A549 treated with dexamethasone at 1 μM for 4 hours (cell line): Measurements from ENCODE around the gene LAMC2. TPM values are rescaled to one million over a fixed set of nuclear protein-coding genes. Genes with fewer than 3 reads are reported as not detected.

ENCODE experiments used
- total RNA-seq: library from RNA; stranded (reverse); fragments of 200-300 nt; extraction: Qiagen RNA extraction; gene quantifications from 5 replicates; pipeline ENCODE4 v1.2.3, GENCODE V29; 2022

LAMC2 gene
- 16.0 to 21.3 TPM (median 17.9 TPM) in 5 replicates for total RNA-seq

DNA sequence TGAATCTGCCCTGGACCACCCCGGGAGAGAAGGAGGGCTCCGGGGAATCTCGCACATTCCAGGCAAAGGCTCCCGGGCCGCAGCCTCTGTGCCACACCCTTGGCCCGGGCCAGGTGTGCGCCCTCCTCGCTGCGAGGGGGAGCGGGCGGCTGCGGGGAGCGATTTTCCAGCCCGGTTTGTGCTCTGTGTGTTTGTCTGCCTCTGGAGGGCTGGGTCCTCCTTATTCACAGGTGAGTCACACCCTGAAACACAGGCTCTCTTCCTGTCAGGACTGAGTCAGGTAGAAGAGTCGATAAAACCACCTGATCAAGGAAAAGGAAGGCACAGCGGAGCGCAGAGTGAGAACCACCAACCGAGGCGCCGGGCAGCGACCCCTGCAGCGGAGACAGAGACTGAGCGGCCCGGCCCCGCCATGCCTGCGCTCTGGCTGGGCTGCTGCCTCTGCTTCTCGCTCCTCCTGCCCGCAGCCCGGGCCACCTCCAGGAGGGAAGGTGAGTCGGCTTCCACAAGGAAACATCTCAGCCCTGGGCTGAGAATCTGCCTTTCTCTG lies at the start of gene LAMC2:
TSS of gene LAMC2 (plus strand) at position 324 of the 550 bp plus-strand sequence. CDS start at position 413, 89 bp downstream.

Other genes with a start within 250 kb of the LAMC2 start
- not detected in 5 replicates for gene SHCBP1L, start 233.1 kb upstream of the LAMC2 start, total RNA-seq
- gene LAMC1, start 162.8 kb upstream of the LAMC2 start, total RNA-seq: 103 to 142 TPM (median 131 TPM) in 5 replicates
- gene NMNAT2, start 232.1 kb downstream of the LAMC2 start, total RNA-seq: 0.43 to 0.94 TPM (median 0.67 TPM) in 5 replicates